HL-60 (cell line): Measurements from ENCODE around the gene CSK.

Source experiments
- DNase-seq, 2 experiments: peaks; one replicate each; pipeline ENCODE4 v3.0.0-alpha.2; 2010 to 2020; ENCODE audit warnings: low read depth in 1 of 2, low spot score in 1 of 2
- H3K27ac ChIP-seq: fragments of 250-450 bp; sonication (Bioruptor Pico); replicated peaks from 2 replicates; pipeline ENCODE4 v1.5.1; 2020; ENCODE audit warnings: mild to moderate bottlenecking, moderate library complexity
- H3K27me3 ChIP-seq: fragments of 250-450 bp; sonication (Bioruptor Pico); 2 replicates; pipeline ENCODE4 v1.5.1; 2021; ENCODE audit warnings: mild to moderate bottlenecking, moderate library complexity; ENCODE audit not compliant: insufficient read depth, poor library complexity, severe bottlenecking
- H3K4me3 ChIP-seq: replicated peaks from 2 replicates; pipeline ENCODE4 v1.5.1; 2011; ENCODE audit warnings: mild to moderate bottlenecking, control low read depth, low read length; ENCODE audit not compliant: insufficient read depth
- GABPA ChIP-seq: IDR thresholded peaks from 2 replicates; pipeline ENCODE4 v1.6.1; 2012; ENCODE audit warnings: low read depth
- POLR2AphosphoS5 ChIP-seq: IDR thresholded peaks from 2 replicates; pipeline ENCODE4 v1.6.1; 2012; ENCODE audit warnings: low read depth
- SPI1 ChIP-seq: IDR thresholded peaks from 2 replicates; pipeline ENCODE4 v1.6.1; 2012; ENCODE audit warnings: low read depth, mild to moderate bottlenecking, borderline replicate concordance
- TF ChIP-seq, protein P1 (sequence below): IDR thresholded peaks from 2 replicates; pipeline ENCODE4 v1.6.1; 2012; ENCODE audit warnings: low read depth; ENCODE audit not compliant: insufficient replicate concordance
- TF ChIP-seq, protein P2 (sequence below): IDR thresholded peaks from one replicate; pipeline ENCODE4 v1.5.1; 2011; ENCODE audit warnings: low read length, control low read depth, inconsistent platforms; ENCODE audit not compliant: insufficient read depth

The CSK gene

DNA sequence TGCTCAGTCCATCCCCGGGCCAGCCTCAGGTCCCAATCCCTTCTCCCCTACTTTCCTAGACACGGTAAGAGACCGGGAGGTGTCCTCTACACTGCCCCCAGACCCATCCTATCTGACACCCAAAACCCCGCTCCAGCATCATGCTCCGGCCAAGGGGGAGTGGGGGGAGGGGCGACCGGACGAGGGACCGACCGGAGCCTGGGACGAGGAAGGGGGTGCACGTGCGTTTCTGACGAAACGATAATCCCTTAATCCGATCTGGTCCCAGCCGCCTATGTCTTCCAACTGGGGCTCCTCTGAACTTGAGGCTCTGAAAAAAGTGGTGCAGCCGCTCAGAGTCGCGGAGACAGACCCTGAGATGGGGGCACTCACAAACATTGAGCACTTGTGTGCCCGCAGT lies 45.0 kb downstream of the CSK start:
- Histone ChIP-seq H3K27me3 (peaks cover 16% of the 10 kb centered on the region), H3K27ac (no peak overlapping the region), H3K4me3 (no peak overlapping the region)
- TF ChIP-seq SPI1 (no peak), POLR2AphosphoS5 (no peak), GABPA (no peak)
- TF ChIP-seq, protein P1, sequence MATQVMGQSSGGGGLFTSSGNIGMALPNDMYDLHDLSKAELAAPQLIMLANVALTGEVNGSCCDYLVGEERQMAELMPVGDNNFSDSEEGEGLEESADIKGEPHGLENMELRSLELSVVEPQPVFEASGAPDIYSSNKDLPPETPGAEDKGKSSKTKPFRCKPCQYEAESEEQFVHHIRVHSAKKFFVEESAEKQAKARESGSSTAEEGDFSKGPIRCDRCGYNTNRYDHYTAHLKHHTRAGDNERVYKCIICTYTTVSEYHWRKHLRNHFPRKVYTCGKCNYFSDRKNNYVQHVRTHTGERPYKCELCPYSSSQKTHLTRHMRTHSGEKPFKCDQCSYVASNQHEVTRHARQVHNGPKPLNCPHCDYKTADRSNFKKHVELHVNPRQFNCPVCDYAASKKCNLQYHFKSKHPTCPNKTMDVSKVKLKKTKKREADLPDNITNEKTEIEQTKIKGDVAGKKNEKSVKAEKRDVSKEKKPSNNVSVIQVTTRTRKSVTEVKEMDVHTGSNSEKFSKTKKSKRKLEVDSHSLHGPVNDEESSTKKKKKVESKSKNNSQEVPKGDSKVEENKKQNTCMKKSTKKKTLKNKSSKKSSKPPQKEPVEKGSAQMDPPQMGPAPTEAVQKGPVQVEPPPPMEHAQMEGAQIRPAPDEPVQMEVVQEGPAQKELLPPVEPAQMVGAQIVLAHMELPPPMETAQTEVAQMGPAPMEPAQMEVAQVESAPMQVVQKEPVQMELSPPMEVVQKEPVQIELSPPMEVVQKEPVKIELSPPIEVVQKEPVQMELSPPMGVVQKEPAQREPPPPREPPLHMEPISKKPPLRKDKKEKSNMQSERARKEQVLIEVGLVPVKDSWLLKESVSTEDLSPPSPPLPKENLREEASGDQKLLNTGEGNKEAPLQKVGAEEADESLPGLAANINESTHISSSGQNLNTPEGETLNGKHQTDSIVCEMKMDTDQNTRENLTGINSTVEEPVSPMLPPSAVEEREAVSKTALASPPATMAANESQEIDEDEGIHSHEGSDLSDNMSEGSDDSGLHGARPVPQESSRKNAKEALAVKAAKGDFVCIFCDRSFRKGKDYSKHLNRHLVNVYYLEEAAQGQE: no peak
- TF ChIP-seq, protein P2, sequence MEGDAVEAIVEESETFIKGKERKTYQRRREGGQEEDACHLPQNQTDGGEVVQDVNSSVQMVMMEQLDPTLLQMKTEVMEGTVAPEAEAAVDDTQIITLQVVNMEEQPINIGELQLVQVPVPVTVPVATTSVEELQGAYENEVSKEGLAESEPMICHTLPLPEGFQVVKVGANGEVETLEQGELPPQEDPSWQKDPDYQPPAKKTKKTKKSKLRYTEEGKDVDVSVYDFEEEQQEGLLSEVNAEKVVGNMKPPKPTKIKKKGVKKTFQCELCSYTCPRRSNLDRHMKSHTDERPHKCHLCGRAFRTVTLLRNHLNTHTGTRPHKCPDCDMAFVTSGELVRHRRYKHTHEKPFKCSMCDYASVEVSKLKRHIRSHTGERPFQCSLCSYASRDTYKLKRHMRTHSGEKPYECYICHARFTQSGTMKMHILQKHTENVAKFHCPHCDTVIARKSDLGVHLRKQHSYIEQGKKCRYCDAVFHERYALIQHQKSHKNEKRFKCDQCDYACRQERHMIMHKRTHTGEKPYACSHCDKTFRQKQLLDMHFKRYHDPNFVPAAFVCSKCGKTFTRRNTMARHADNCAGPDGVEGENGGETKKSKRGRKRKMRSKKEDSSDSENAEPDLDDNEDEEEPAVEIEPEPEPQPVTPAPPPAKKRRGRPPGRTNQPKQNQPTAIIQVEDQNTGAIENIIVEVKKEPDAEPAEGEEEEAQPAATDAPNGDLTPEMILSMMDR: no peak
- no peak for DNase-seq

DNA sequence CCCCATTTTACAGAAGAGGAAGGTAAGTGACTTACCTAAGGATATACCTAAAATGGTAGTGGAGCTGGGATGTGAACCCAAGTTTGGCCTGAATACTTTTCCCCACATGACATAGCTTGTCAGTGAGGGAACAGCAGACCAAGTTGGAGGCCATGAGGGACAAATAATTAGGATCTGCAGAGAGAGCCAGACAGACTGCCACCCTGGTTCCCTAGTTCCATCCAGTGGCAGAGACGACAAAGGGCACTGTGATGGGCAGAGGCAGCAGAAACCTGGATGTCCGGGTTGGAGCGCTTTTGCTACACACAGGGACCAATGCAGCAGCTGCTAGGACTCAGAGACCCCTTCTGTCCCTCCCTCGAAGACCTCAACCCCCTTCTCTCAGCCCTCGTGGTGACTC lies 45.7 kb downstream of the CSK start:
- H3K4me3 ChIP-seq: no peak overlapping the region
- peaks cover 16% of the 10 kb centered on the region for H3K27me3 ChIP-seq
- H3K27ac ChIP-seq: no peak overlapping the region
- TF ChIP-seq, protein P1: no peak
- TF ChIP-seq, protein P2: no peak
- TF ChIP-seq POLR2AphosphoS5 (no peak), SPI1 (no peak), GABPA (no peak)
- no peak for DNase-seq

DNA sequence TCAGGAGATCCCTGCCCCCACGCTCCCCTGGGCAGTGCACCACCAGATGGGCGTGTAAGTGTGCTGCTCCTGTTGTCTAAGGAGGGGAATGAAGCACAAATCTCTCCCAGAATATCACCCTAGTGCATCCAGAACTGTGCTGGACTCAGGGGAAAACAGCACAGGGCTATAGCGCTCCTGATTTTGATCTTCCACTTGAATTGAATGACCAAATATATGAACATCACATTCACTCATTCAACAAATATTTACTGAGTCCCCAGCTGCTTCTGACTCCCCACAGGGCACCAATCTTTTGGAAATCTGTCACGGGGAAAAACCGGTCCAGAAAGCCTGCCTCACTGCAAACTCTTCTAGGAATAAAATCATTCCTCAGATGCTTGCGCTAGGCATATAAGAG lies 47.0 kb downstream of the CSK start:
- TF ChIP-seq, protein P2: no peak
- TF ChIP-seq SPI1: no peak
- TF ChIP-seq, protein P1: no peak
- TF ChIP-seq GABPA: no peak
- TF ChIP-seq POLR2AphosphoS5: no peak
- Histone ChIP-seq H3K4me3 (no peak overlapping the region), H3K27ac (no peak overlapping the region), H3K27me3 (peaks cover 16% of the 10 kb centered on the region)
- no peak for DNase-seq
